Measurements from ENCODE around the gene GOLT1B. TPM values are rescaled to one million over a fixed set of nuclear protein-coding genes. Genes with fewer than 3 reads are reported as not detected.

Gene GOLT1B
- total RNA-seq, 2 experiments from 2014 or later, result 37.3 to 37.5 TPM

GRCh38 chr12:21546716-21547115, 45.1 kb downstream of the GOLT1B start:
- H3K9me3 Mint-ChIP-seq (ENCODE audit: insufficient read depth), result no peaks in the 10 kb centered on the region
- no peak overlapping the region for H3K27ac Mint-ChIP-seq
- ATAC-seq (no peak), DNase-seq (no peak)
- POLR2A ChIA-PET, result no interaction called here
- peaks cover 2% of the 10 kb centered on the region for H3K27me3 Mint-ChIP-seq (ENCODE audit: low read depth)
- H3K36me3 Mint-ChIP-seq (ENCODE audit: low read depth), result no peaks in the 10 kb centered on the region
- no peak overlapping the region for H3K4me3 Mint-ChIP-seq
- no peaks in the 10 kb centered on the region for H3K4me1 Mint-ChIP-seq (ENCODE audit: low read depth)
- CTCF ChIA-PET, result no interaction called here

- H3K36me3 Mint-ChIP-seq (ENCODE audit: low read depth), result no peaks in the 10 kb centered on the region
- no peak for DNase-seq
- no peak overlapping the region for H3K4me3 Mint-ChIP-seq
- CTCF ChIA-PET, result no interaction called here
- ATAC-seq, result no peak
- POLR2A ChIA-PET, result no interaction called here
- H3K27me3 Mint-ChIP-seq (ENCODE audit: low read depth), result peaks cover 2% of the 10 kb centered on the region
- no peaks in the 10 kb centered on the region for H3K9me3 Mint-ChIP-seq (ENCODE audit: insufficient read depth)
- no peak overlapping the region for H3K27ac Mint-ChIP-seq
- H3K4me1 Mint-ChIP-seq (ENCODE audit: low read depth), result no peaks in the 10 kb centered on the region
These were observed 45.8 kb downstream of the GOLT1B start for GRCh38 chr12:21547437-21547836.

GRCh38 chr12:21551841-21552465, 50.4 kb downstream of the GOLT1B start:
- H3K4me3 Mint-ChIP-seq, result no peak overlapping the region
- H3K4me1 Mint-ChIP-seq (ENCODE audit: low read depth), result no peaks in the 10 kb centered on the region
- no peak for DNase-seq
- ChIA-PET CTCF (no interaction called here), POLR2A (no interaction called here)
- H3K27me3 Mint-ChIP-seq (ENCODE audit: low read depth), result no peaks in the 10 kb centered on the region
- H3K27ac Mint-ChIP-seq, result no peak overlapping the region
- no peaks in the 10 kb centered on the region for H3K36me3 Mint-ChIP-seq (ENCODE audit: low read depth)
- no peaks in the 10 kb centered on the region for H3K9me3 Mint-ChIP-seq (ENCODE audit: insufficient read depth)
- no peak for ATAC-seq

- no peak for DNase-seq
- ChIA-PET POLR2A (no interaction called here), CTCF (no interaction called here)
- Mint-ChIP-seq H3K27ac (no peak overlapping the region), H3K27me3 (ENCODE audit: low read depth) (no peaks in the 10 kb centered on the region), H3K4me1 (ENCODE audit: low read depth) (no peaks in the 10 kb centered on the region), H3K4me3 (no peak overlapping the region), H3K36me3 (ENCODE audit: low read depth) (no peaks in the 10 kb centered on the region), H3K9me3 (ENCODE audit: insufficient read depth) (no peaks in the 10 kb centered on the region)
- ATAC-seq, result no peak
These were observed 51.2 kb downstream of the GOLT1B start for GRCh38 chr12:21552635-21553328.

- Mint-ChIP-seq H3K4me1 (ENCODE audit: low read depth) (no peaks in the 10 kb centered on the region), H3K27me3 (ENCODE audit: low read depth) (no peaks in the 10 kb centered on the region), H3K27ac (no peak overlapping the region), H3K36me3 (ENCODE audit: low read depth) (no peaks in the 10 kb centered on the region), H3K4me3 (no peak overlapping the region), H3K9me3 (ENCODE audit: insufficient read depth) (no peaks in the 10 kb centered on the region)
- no peak for DNase-seq
- ChIA-PET POLR2A (no interaction called here), CTCF (no interaction called here)
- no peak for ATAC-seq
These were observed 51.7 kb downstream of the GOLT1B start for GRCh38 chr12:21553329-21553675.

GRCh38 chr12:21558100-21558679, 56.6 kb downstream of the GOLT1B start:
- ATAC-seq (no peak), DNase-seq (no peak)
- Mint-ChIP-seq H3K4me1 (ENCODE audit: low read depth) (no peaks in the 10 kb centered on the region), H3K4me3 (no peak overlapping the region), H3K27me3 (ENCODE audit: low read depth) (no peaks in the 10 kb centered on the region), H3K36me3 (ENCODE audit: low read depth) (no peaks in the 10 kb centered on the region), H3K9me3 (ENCODE audit: insufficient read depth) (no peaks in the 10 kb centered on the region), H3K27ac (no peak overlapping the region)
- ChIA-PET CTCF (interaction anchor here (1.8 kb wide), 1 partner anchor 8 kb away, joined by 6 read pairs; no protein-coding TSS in a partner anchor), POLR2A (no interaction called here)

GRCh38 chr12:21559855-21560569, 58.4 kb downstream of the GOLT1B start:
- H3K4me1 Mint-ChIP-seq (ENCODE audit: low read depth), result no peaks in the 10 kb centered on the region
- H3K36me3 Mint-ChIP-seq (ENCODE audit: low read depth), result no peaks in the 10 kb centered on the region
- H3K27ac Mint-ChIP-seq, result no peak overlapping the region
- H3K27me3 Mint-ChIP-seq (ENCODE audit: low read depth), result no peaks in the 10 kb centered on the region
- POLR2A ChIA-PET, result no interaction called here
- DNase-seq (no peak), ATAC-seq (no peak)
- no peaks in the 10 kb centered on the region for H3K9me3 Mint-ChIP-seq (ENCODE audit: insufficient read depth)
- CTCF ChIA-PET, result no interaction called here
- H3K4me3 Mint-ChIP-seq, result no peak overlapping the region

GRCh38 chr12:21561158-21561557, 59.6 kb downstream of the GOLT1B start:
- H3K9me3 Mint-ChIP-seq (ENCODE audit: insufficient read depth), result no peaks in the 10 kb centered on the region
- H3K4me1 Mint-ChIP-seq (ENCODE audit: low read depth), result no peaks in the 10 kb centered on the region
- ATAC-seq, result no peak
- POLR2A ChIA-PET, result no interaction called here
- H3K4me3 Mint-ChIP-seq, result no peak overlapping the region
- CTCF ChIA-PET, result interaction anchor here (1.1 kb wide), 1 partner anchor 119 kb away, joined by 3 read pairs; no protein-coding TSS in a partner anchor
- no peak overlapping the region for H3K27ac Mint-ChIP-seq
- H3K36me3 Mint-ChIP-seq (ENCODE audit: low read depth), result no peaks in the 10 kb centered on the region
- DNase-seq, result no peak
- no peaks in the 10 kb centered on the region for H3K27me3 Mint-ChIP-seq (ENCODE audit: low read depth)

- ChIA-PET CTCF (no interaction called here), POLR2A (no interaction called here)
- DNase-seq, result no peak
- Mint-ChIP-seq H3K36me3 (ENCODE audit: low read depth) (no peaks in the 10 kb centered on the region), H3K9me3 (ENCODE audit: insufficient read depth) (no peaks in the 10 kb centered on the region), H3K27ac (no peak overlapping the region), H3K4me3 (no peak overlapping the region), H3K4me1 (ENCODE audit: low read depth) (no peaks in the 10 kb centered on the region), H3K27me3 (ENCODE audit: low read depth) (no peaks in the 10 kb centered on the region)
- ATAC-seq, result no peak
These were observed 61.3 kb downstream of the GOLT1B start for GRCh38 chr12:21562859-21563258.

GRCh38 chr12:21566223-21566906, 64.8 kb downstream of the GOLT1B start:
- POLR2A ChIA-PET, result no interaction called here
- Mint-ChIP-seq H3K36me3 (ENCODE audit: low read depth) (no peaks in the 10 kb centered on the region), H3K9me3 (ENCODE audit: insufficient read depth) (no peaks in the 10 kb centered on the region), H3K4me1 (ENCODE audit: low read depth) (no peaks in the 10 kb centered on the region), H3K27me3 (ENCODE audit: low read depth) (no peaks in the 10 kb centered on the region), H3K27ac (no peak overlapping the region), H3K4me3 (no peak overlapping the region)
- CTCF ChIA-PET, result interaction anchor here (2.2 kb wide), 1 partner anchor 9 kb away, joined by 6 read pairs; no protein-coding TSS in a partner anchor
- no peak for DNase-seq
- ATAC-seq, result no peak

- Mint-ChIP-seq H3K27ac (no peak overlapping the region), H3K36me3 (ENCODE audit: low read depth) (no peaks in the 10 kb centered on the region), H3K9me3 (ENCODE audit: insufficient read depth) (no peaks in the 10 kb centered on the region), H3K4me3 (no peak overlapping the region), H3K27me3 (ENCODE audit: low read depth) (no peaks in the 10 kb centered on the region), H3K4me1 (ENCODE audit: low read depth) (no peaks in the 10 kb centered on the region)
- DNase-seq, result no peak
- ChIA-PET POLR2A (no interaction called here), CTCF (interaction anchor here (2.2 kb wide), 1 partner anchor 10 kb away, joined by 6 read pairs; no protein-coding TSS in a partner anchor)
- ATAC-seq, result no peak
These were observed 65.4 kb downstream of the GOLT1B start for GRCh38 chr12:21566907-21567394.
